GM21717 (cell line): ENCODE data around the gene IFI30.

Source experiments
- ATAC-seq: cut with Tn5 transposase; IDR thresholded peaks from one replicate; pipeline ENCODE4 v1.9.1; 2021; ENCODE audit warnings: mild to moderate bottlenecking, moderate library complexity; ENCODE audit not compliant: unreplicated experiment

The IFI30 gene

DNA sequence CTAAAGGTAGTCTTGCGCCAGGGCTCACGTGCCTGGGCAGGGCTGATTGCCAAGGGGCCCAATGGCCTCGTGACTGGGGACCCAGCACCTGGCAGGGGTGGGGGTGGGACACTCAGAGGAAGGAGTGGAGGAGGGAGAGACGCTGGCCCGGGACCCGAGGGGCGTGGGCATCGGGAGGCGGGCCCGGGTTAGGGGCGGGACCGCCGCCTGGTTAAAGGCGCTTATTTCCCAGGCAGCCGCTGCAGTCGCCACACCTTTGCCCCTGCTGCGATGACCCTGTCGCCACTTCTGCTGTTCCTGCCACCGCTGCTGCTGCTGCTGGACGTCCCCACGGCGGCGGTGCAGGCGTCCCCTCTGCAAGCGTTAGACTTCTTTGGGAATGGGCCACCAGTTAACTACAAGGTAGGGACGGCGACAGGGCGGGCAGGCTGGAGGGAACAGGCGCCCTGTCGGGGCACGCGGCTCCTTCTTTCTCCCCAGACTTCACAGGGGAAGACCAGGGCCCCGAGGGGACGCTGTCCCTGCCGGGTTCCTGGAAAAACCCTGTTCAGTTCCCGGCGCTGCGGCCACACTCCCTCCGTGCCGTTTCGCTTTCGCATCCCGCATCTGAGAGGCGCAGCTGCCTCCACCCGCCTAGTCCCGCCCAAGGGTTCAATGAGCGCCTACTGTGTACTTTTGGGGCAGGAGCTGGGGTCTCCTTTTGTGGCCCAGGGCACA, at the start of gene IFI30:
Gene IFI30 (plus strand): TSS at position 242 of the 717 bp plus-strand sequence. CDS start 29 bp downstream, at position 271.
- peak; percentile 44 for ATAC-seq

- no peak for ATAC-seq
These were observed 49.8 kb upstream of the IFI30 start for GRCh38 chr19:18123819-18124218.

GRCh38 chr19:18126097-18126496, 47.5 kb upstream of the IFI30 start:
- ATAC-seq, result no peak

- ATAC-seq, result no peak
These were observed 45.6 kb upstream of the IFI30 start for GRCh38 chr19:18128044-18128443.

DNA sequence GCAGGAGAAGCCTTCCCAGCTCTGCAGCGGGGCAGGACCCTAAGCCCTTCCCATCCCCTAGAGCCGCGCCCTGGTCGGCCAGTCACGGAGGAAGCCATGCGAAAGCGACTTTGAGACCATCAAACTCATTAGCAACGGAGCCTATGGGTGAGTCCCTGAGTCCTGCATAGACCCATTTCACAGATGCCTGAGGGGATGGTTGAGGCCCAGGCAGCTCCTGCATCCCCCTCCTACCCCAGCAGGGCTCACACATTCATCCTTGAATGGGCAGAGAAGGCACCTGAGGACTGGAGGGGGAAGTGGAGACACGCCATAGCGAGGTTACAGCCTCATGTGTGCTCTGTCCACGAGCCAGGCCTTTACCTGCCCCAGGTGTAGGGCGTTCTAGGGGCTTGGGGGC, 44.8 kb upstream of the IFI30 start:
- ATAC-seq, result no peak

DNA sequence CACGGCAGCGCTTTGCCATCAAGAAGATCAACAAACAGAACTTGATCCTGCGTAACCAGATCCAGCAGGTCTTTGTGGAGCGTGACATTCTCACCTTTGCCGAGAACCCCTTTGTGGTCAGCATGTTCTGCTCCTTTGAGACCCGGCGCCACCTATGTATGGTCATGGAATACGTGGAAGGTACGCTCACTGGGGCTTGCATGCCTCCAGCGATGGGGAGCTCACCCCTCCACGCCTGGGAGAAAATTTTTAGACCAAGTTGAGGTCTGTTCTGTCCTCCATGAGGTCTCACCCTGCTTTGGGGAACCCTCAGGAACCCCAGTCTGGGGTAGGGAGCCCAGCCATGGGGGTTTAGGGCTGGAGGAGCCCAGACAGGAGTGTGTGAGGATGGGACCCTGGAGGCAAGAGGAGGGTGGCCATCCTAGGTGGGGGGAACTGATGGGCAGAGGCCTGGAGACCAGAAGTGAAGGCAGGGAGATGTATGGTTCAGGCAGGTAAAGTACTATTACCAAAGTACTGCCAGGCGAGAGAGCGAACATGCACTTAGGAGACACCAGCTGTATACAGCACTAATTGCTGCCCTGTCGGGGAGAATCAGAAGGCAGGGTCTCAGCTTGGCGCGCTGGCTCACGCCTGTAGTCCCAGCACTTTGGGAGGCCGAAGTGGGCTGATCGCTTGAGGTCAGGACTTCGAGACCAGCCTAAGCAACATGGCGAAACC, 42.9 kb upstream of the IFI30 start:
- ATAC-seq, result no peak

DNA sequence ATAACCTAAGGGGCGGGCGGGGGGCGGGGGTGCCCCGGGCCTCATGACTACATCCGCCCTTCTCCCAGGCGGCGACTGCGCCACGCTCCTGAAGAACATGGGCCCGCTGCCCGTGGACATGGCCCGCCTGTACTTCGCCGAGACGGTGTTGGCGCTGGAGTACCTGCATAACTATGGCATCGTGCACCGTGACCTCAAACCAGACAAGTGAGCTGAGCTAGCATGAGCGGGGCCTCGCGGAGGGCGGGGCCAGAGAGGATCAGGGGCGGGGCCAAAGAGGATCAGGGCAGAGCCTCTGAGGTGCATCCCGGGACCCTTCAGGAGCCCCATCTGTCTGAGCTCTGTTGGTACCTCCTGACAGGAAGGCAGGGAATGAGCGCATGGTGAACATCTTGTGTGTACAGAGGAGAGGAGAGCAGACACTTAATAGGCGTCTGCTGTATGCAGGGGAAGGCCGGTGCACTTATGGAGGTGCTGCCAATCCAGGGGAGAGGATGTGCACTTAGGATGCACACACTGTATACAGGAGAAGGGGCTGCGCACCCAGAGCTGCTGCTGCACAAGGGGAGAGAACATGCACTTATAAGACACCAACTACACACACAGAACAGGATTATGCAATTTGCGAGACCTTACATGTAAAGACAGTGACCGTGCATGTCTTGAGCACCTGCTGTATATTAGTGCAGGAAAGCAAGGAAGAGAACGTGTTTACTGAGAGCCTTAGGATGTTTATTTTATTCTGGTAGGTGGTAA, 41.6 kb upstream of the IFI30 start:
- ATAC-seq, result no peak

DNA sequence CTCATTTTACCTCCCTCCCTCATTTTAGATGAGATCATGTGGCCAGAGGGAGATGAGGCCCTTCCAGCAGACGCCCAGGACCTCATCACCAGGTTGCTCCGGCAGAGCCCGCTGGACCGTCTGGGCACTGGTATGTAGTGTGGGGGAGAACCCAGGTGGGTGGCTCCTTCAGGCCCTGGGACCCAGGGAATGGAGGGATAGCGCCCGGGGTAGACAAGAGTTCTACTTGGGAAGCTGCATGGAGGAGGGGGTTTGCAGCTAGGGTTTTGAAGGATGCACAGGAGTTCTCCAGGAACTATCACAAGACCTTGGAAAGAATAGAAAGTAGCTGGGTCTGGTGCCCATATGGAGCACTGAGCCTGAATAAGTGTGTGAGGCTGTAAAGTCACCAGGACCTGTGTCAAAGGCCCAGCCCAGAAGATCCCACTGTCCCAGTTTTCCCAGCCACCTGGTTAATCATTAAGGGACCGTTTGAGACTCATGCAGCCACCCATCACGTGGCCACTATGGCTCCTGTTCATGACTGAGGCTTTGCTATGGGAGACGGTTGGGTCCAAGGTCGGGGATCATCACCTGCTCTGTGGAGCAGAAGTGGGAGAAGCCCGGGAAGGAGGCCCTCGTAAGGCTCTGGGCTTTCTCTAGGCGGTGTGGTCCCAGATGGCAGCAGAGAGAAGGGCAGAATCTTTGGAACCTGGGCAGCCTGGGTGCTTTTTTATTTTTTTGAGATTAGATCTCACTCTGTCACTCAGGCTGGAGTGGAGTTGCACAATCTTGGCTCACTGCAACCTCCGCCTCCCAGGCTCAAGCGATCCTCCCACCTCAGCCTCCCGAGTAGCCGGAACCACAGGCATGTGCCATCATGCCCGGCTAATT, 37.7 kb upstream of the IFI30 start:
- no peak for ATAC-seq

DNA sequence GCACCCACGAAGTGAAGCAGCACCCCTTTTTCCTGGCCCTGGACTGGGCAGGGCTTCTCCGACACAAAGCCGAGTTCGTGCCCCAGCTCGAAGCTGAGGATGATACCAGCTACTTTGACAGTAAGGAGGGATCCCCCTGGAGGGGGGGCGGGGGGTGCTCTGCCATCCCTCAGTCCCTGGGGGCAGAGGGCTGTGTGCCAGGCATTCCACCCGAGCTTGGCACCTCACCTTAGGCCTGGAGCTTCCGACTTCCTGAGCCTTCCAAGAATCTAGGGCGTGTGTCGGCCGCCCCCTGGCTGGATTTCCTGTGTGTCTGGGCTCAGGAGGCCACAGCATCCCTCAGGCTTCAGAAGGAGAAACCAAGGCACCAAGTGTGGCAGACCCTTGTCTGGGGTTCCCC, 36.4 kb upstream of the IFI30 start:
- ATAC-seq, result no peak

- no peak for ATAC-seq
These were observed 35.8 kb upstream of the IFI30 start for GRCh38 chr19:18137657-18138339.

- ATAC-seq, result no peak
These were observed 33.1 kb upstream of the IFI30 start for GRCh38 chr19:18140473-18140872.

DNA sequence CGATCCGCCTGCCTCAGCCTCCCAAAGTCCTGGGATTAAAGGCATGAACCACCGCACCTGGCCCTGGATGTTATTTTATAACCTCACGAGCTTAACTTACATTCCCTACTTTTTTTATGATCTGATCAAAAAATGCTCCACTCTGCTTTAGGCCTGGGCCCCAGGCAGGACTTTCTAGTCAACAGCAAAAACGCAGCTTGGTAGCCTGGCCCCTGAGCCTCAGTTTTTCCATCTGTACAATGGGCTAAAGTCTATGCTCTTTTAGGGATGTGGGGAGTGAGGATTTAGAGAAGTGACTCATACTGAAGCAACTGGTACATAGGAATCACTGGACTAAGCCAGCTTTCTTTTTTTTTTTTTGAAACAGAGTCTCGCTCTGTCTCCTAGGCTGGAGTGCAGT, 32.6 kb upstream of the IFI30 start:
- no peak for ATAC-seq

DNA sequence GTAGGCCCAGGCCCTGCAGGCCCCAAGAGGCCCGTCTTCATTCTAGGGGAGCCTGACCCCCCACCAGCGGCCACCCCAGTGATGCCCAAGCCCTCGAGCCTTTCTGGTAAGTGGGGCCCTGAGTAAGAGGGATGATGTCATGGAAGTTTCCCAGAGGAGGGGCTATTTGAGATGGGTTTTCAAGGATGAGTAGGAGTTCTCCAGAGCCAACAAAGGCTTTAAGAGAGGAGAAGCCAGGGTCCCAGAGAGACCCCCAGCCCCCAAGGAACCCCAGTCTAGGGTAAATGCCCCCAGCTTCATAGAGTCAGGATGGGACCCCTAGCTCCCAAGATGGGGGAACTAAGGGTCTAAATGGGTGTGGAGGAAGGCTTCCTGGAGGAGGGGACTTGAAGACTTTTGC, 29.7 kb upstream of the IFI30 start:
- ATAC-seq, result no peak

DNA sequence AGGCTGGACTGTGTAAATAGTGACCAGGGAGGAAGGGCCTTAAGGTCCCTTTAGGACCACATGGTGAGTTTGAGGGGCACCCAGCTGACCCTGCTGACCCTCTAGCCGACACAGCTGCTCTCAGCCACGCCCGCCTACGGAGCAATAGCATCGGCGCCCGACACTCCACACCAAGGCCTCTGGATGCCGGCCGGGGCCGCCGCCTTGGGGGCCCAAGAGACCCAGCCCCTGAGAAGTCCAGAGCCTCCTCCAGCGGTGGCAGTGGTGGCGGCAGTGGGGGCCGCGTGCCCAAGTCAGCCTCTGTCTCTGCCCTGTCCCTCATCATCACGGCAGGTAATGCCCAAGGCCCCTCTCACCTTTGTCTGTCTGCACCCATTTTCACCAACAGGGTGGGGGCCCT, 29.3 kb upstream of the IFI30 start:
- ATAC-seq, result no peak

GRCh38 chr19:18144906-18145305, 28.7 kb upstream of the IFI30 start:
- no peak for ATAC-seq

DNA sequence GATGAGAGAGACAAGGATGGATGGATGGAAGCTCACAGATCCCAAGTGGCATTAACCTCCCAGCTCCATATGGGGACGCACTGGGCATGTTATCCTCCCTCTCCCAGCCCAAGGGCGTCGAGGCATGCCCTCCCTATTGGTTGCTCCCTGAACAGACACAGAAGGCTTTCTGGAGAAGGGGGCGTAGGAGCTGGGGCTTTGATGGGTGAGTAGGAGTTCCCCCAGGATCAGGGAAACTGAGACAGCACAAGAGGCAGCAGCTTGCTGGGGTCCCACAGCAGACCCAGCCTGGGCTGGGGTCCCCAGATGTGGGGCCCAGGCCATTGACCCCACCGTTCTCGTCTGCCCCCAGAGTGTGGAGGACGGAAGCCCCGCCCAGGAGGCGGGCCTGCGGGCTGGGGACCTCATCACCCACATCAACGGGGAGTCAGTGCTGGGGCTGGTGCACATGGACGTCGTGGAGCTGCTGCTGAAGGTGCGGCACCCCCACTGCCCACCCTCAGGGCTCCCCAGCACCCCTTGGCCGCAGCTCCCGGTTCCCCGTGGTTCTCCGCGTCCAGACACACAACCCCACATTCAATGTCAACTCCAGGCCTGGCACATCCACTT, 28.1 kb upstream of the IFI30 start:
- no peak for ATAC-seq

- ATAC-seq, result no peak
These were observed 26.2 kb upstream of the IFI30 start for GRCh38 chr19:18147396-18147795.

DNA sequence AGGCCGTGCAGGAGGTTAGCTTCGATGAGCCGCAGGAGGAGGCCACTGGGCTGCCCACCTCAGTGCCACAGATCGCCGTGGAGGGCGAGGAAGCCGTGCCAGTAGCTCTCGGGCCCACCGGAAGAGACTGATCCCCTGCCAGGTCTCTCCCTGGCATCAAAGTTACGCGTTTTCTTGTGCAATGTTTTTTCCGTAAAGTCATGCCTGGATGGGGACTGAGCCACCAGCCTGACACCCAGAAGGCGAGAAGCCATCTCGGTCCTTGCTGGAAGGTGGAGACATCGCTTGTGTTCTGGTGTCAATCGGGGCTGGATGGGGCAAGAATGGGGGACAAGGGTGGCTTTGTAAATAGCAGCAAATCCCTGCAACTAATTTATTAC, 24.0 kb upstream of the IFI30 start:
- ATAC-seq, result no peak

DNA sequence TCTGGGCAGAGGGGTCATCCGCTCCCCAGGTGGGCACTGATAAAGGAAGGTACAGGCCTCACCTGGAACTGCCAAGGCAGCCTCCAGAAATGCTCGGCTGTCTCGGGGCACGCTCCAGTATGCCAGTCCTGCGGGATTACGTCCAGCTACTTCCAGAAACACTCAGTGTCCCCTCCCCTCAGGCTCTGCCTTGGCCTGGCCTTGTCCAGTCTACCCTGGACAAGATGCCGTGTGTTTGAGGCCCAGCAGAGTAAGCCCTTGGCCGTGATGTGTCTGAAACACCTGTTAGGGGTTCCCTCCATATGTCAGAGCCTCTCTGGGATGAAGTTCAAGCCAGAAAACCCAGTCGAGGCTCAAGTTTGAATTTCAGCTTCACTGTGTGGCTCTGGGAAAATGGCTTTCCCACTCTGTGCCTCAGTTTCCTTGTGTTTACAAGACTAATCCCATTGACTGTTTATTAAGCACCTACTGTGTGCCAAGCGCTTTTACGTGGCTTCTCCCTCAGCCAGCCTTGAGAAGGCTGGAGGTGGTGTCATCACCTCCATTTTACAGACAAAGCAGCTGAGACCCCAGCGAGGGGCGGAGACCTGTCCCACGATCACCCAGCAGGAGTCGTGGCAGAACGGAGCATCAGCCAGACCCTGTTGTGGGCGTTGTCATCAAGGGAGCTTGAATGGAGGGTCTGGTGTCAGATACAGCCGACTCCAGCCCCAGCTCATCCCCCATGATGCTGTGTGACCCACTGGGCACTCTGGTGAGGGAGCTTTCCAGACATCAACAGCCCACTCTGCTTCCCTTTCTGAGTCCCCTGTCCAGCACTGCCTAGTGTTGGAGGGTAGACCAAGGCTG, 22.6 kb upstream of the IFI30 start:
- no peak for ATAC-seq
